Hepatocyte (in vitro differentiated cells): Measurements from ENCODE around the gene LRRC52.

ENCODE experiments used
- EZH2 ChIP-seq: fragments of 200-600 bp; sonication (generic); IDR thresholded peaks from 2 replicates; pipeline ENCODE4 v1.6.1; 2016; ENCODE audit warnings: antibody characterized with exemption, mild to moderate bottlenecking, borderline replicate concordance
- TF ChIP-seq, protein P1 (sequence below): fragments of 200-600 bp; sonication (generic); IDR thresholded peaks from 2 replicates; pipeline ENCODE4 v1.5.1; 2016; ENCODE audit warnings: antibody characterized with exemption, mild to moderate bottlenecking; ENCODE audit not compliant: poor library complexity

DNA sequence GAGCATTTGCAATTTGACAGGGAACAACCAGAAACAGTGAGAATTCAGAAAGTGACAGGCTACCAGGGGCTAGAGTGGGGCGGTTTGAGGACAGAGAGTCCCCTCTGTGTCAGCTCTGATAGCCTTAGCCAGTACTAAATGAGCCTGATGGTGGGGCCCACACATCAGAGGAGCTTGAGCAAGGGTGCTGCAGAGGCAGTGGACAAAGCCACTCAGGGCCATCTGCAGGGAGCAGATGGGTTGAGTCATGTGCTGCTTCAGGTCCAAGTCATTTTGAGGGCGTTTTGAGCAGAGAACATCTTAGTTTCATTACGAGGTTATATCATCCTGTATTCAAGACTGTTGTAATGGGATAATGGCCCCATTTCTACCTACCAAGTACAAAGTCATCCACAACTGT, 7.7 kb downstream of the LRRC52 start:
- TF ChIP-seq, protein P1, sequence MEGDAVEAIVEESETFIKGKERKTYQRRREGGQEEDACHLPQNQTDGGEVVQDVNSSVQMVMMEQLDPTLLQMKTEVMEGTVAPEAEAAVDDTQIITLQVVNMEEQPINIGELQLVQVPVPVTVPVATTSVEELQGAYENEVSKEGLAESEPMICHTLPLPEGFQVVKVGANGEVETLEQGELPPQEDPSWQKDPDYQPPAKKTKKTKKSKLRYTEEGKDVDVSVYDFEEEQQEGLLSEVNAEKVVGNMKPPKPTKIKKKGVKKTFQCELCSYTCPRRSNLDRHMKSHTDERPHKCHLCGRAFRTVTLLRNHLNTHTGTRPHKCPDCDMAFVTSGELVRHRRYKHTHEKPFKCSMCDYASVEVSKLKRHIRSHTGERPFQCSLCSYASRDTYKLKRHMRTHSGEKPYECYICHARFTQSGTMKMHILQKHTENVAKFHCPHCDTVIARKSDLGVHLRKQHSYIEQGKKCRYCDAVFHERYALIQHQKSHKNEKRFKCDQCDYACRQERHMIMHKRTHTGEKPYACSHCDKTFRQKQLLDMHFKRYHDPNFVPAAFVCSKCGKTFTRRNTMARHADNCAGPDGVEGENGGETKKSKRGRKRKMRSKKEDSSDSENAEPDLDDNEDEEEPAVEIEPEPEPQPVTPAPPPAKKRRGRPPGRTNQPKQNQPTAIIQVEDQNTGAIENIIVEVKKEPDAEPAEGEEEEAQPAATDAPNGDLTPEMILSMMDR = no peak
- TF ChIP-seq EZH2 = no peak
